Stimulated activated CD4-positive, alpha-beta T cell treated with anti-CD3 and anti-CD28 coated beads, TNF-alpha, amount 100 ng/mL, for 24 hours (primary cell): ENCODE results near the gene MRPS14.
"Not testable (repeated sequence)": the region's sequence is repeated elsewhere in the genome, so short reads cannot be mapped to it uniquely, and the experiment has no call there.

Experiments used
- DNase-seq, 3 experiments: peaks; one replicate each; pipeline ENCODE4 v3.0.0-alpha.2; 2020; ENCODE audit warnings: low read depth in 3 of 3

The MRPS14 gene

DNA sequence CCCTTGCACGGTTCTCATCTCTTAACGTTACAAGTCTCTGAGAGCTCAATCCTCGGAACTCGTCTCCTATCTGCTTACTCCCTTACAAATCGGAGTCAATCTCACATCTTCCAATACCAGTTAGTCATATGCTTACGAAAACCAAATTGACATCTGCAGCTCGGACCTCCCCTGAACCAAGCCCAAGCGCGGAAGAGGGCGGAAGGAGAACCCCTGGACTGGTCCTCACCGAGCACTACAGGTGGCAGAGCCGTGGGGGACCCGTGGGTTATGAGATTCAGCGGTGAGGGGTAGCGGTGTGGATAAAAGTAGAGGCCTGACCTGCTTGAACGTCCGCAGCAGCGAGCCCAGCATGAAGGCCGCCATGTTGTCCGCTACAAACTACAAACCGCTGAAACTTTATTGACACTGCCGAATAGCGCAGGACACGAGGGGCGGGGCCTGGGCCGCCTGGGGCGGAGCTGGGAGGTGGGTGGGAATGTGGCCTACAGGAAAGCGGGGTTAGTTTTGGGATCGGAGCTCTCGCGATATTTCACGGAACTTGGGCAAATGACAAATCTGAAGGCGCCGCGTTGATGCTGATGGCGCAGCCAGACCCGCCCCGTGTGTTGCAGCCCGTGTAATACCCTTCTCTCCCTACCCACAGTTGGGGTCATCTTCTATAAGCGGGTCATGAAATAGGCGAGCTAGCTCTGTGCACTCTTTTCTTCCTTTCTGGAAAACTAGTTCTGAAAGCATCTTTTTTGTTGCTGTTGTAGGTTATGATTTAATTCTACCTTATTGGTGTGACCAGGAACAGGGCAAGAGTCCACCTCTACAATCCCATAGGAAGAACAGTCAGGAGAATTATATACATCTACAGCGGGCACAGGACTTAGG lies at the start of gene MRPS14:
Gene MRPS14, minus strand, starts transcription at position 383 of the 879 bp plus-strand sequence. Its CDS starts 17 bp downstream, at position 366.
- DNase-seq = peak; percentile 96 to 99 (median 96)

GRCh38 chr1:175072099-175072951 lies 49.1 kb upstream of the MRPS14 start:
- DNase-seq = peak in 2 of 3 experiments; percentile 4 to 21

GRCh38 chr1:175071276-175071943 lies 48.2 kb upstream of the MRPS14 start:
- no peak for DNase-seq

GRCh38 chr1:175070818-175071217 lies 47.6 kb upstream of the MRPS14 start:
- no peak for DNase-seq

GRCh38 chr1:175067362-175068106 lies 44.3 kb upstream of the MRPS14 start, which contains the start of gene TNN:
Gene TNN, plus strand, starts transcription at chr1:175067833. Its CDS starts 9,586 bp downstream, at chr1:175077419.
- DNase-seq = no peak

DNA sequence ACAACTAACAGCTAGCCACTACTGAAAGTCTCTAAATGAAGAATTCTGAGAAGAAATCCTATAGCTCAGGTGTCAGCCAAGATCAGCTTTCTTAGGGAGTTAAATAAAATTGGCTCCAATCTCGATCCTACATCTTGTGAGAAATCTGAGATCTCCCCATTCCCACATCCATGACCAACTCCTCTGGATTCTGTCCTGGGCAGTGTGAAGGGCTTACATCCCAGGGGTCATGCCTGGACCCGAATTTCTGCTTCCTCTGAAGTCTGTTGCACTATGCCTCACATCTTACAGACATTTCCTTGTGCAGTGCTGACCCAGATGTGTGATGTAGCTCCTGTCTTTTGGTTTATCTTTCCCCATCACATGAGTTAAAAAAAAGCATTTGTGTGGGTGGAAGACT lies 39.6 kb upstream of the MRPS14 start:
- no peak for DNase-seq

DNA sequence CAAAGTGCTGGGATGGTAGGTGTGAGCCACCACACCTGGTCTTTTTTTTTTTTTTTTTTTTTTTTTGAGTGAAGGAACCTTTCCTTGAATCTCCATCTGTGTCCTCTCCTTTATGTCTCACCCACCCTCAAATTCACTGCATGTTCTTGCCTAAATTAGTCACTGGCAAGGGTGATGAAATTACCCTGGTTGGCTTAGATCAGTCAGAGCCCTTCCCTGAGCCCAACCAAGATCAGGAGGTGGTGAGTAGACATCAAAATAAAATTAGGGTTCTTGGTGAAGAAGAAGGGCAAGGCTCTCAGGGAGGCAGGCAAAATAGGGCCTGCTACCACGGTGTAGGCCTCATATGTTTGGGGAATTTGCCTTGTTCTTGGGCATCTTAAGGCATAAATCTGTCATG lies 39.1 kb upstream of the MRPS14 start:
- no peak for DNase-seq

- DNase-seq = no peak
Measured at GRCh38 chr1:175054736-175055135, 31.5 kb upstream of the MRPS14 start.

- DNase-seq = no peak
Measured at GRCh38 chr1:175050992-175051391, 27.8 kb upstream of the MRPS14 start.

GRCh38 chr1:175045519-175045918 lies 22.3 kb upstream of the MRPS14 start:
- DNase-seq = no peak

GRCh38 chr1:175045097-175045496 lies 21.9 kb upstream of the MRPS14 start:
- no peak for DNase-seq

DNA sequence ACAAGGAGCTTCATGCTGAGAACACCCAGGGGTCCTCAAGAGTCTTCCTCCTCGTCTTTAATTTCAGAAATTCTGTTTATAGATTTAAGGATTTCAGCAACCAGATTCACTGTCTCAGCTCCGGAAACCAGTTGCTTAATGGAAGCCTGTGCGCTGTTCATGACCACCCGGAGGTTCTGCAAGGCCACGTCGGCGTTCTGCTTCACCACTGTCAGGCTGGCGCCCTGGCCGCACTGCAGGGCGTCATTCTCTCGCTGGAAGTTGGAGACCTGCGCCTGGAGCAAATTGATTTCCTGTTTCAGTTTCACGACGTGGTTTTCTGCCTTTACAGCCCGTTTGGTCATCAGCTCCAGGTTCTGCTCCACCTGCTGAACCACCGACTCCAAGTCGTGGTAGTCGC lies 21.4 kb upstream of the MRPS14 start:
- DNase-seq = not testable (repeated sequence)

DNA sequence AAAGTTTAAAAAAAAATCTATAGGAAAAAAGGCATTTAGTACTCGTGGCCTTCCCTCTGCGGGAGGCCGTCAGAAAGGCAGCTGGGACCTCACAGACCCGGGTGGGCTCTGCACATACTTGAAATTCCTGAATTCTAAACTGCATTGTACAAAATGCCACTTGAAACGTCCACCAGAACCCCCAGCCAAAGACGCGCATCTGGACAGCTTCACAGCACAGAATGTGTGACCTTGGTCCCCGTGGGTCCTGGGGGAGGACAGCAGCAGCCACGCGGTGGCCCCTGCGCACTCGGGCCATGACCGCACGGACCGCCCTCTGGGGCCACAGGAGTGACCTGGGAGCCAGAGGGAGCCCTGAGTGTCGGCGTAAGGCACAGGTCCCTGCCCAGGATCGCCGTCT lies 20.6 kb upstream of the MRPS14 start:
- no peak for DNase-seq

- DNase-seq = no peak
Measured at GRCh38 chr1:175042650-175043049, 19.4 kb upstream of the MRPS14 start.

DNA sequence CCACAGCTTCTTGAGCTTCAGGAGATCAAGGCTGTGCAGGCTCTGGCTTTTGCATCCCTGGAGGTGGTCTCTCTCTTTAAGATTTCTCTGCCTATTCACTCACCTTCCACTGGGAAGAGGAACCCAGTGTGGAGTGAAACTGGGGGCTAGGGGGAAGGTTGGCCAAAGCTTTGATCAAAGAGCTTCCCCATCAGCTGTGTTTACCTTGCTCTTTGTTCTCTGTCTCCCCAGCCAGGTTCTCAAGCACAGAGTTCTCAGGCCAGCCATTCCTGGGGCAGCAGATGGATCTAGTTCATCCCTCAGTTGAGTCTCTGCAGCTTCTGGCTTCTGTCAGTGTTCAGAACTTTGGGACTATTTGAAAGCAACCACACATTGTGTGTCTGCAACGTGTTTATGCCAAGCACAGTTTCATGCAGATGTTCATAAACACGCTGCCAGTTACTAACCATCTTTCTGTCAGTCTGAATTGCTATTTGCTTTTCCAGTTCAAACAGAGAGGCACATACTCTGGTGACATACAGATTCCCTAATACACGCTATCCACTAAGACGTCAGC lies 17.2 kb upstream of the MRPS14 start:
- DNase-seq = no peak

DNA sequence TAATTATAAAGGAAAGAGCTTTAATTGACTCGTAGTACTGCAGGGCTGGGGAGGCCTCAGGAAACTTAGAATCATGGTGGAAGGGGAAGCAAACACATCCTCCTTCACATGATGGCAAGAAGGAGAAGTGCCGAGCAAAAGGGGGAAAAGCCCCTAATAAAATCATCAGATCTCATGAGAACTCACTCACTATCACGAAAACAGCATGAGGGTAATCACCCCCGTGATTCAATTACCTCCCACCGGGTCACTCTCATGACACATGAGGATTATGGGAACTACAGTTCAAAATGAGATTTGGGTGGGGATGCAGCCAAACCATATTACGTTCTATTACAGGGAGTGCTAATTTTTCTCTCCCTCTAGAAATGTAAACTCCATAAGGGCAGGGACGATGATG lies 14.2 kb upstream of the MRPS14 start:
- DNase-seq = no peak

DNA sequence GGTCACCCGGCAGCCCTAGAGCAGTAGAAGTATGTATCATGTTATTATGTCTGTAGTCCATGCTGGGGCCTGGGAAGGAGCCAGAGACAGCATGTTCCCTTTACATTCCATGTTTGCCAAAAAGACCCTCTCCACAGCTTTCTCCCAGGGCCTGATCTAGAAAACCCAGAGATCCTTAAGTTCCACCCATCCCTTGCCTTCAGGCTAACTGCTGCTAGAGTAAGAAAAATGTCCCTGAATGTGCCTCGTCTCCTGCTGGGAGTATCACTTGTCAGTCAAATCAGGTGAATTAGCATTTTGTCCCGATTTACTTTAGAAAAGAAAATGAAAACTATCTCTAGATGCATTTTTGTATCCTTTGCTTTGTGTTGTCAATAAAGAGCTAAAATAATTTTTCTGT lies 13.3 kb upstream of the MRPS14 start:
- DNase-seq = no peak

GRCh38 chr1:175035865-175036264 lies 12.6 kb upstream of the MRPS14 start:
- no peak for DNase-seq

DNA sequence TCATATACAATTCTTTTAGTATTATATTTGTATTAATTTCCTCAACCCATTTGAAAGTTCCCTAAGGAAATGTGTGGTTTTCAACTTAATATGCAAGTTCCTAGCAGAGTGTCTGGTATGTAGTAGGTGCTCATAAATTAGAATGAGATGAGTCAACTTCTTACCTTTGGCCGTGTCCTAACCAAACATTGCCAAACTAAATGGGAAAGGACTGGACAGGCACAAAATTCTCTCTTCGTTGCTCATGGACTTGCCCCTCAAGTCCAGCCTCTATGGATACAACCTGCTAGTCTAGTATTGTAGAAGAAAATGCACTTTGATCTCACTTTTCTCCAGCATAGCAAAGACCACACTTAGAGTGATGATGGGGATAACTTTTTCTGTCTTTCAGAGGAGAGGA lies 11.6 kb upstream of the MRPS14 start:
- no peak for DNase-seq

GRCh38 chr1:175033953-175034352 lies 10.7 kb upstream of the MRPS14 start:
- DNase-seq = no peak

DNA sequence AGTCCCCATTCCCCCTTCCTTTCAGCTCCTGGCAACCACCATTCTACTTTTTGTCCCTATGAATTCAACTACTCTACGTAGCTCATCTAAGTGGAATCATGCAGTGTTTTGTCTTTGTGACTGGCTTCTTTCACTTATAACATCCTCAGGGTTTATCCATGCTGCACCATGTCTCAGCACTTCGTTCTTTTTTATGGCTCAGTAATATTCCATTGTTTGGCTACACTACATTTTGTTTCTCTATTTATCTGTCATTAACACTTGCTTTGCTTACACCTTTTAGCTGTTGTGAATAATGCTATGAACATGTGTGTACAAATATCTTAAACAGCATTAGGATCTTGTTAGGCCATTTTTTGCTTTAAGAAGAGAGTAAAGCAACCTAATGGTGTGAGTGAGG lies 1.5 kb upstream of the MRPS14 start:
- no peak for DNase-seq
